ENCODE data around the gene CGRRF1. TPM values are rescaled to one million over a fixed set of nuclear protein-coding genes. Genes with fewer than 3 reads are reported as not detected.

CGRRF1 gene
- total RNA-seq, 2 donors from 2014 or later, result 16.3 to 19.7 TPM

DNA sequence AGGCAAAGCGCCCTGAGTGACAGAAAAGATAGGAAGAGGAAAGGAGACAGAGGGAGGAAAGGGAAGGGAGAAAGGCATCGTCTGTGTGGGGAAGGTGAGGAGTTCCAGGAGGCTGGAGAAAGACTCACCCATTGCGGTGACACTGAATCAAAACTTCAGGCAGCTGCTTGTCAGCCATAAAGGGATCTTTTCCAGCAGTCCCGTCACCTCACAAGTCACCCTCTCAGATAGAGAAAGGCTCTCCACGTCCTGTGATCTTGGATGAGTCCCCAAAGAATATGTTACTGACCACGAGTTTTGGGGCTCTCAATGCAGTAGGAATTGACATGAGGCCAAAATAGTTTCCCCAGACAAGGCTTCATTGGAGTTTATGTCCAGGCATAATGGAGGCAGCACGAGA lies 11.1 kb upstream of the CGRRF1 start:
- H3K4me3 Mint-ChIP-seq, result no peak overlapping the region
- ATAC-seq (no peak), DNase-seq (ENCODE audit: low spot score) (no peak)
- no peaks in the 10 kb centered on the region for H3K9me3 Mint-ChIP-seq
- no peaks in the 10 kb centered on the region for H3K4me1 Mint-ChIP-seq (ENCODE audit: low read depth in 2 of 2)
- H3K27me3 Mint-ChIP-seq, result peaks cover 29 to 40% of the 10 kb centered on the region in 2 donors
- H3K36me3 Mint-ChIP-seq, result no peaks in the 10 kb centered on the region
- no peak overlapping the region for H3K27ac Mint-ChIP-seq

DNA sequence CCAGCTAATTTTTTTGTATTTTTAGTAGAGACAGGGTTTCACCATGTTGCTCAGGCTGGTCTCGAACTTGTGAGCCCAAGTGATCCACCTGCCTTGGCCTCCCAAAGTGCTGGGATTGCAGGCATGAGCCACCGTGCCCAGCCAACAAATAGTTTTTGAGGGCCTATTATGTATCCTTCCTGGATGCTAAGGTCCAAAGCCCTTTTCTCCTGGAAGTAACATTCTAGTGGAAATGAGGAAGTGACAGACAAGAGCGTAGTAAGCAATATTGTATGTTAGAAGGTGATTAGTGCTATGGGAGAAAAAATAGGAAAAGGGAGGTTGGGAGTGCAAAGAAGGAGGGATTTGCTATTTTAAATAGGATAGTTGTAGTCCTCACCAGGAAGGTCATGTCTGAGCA lies 9.0 kb upstream of the CGRRF1 start:
- ATAC-seq, result no peak
- Mint-ChIP-seq H3K36me3 (no peaks in the 10 kb centered on the region), H3K9me3 (no peaks in the 10 kb centered on the region)

DNA sequence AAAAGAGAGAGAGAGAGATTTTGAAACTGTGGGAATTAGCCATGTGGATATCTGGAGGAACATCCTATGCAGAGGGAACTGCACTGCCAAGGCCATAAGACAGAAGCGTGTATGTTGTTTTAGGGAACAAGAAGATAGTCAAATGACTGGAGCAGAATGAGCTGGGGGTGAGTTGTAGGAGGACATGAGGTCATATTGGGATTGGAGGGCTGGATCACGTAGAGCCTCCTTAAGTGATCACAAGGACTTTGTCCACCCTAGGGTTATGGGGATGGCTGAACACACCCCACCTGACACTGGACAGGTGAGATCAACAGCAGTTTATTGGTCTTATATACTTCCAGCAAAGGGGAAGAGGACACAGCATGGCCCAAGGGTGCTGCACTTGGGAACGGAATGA lies 8.2 kb upstream of the CGRRF1 start:
- no peaks in the 10 kb centered on the region for H3K9me3 Mint-ChIP-seq
- H3K4me3 Mint-ChIP-seq, result no peak overlapping the region
- H3K4me1 Mint-ChIP-seq (ENCODE audit: low read depth in 2 of 2), result no peaks in the 10 kb centered on the region
- peaks cover 27 to 40% of the 10 kb centered on the region in 2 donors for H3K27me3 Mint-ChIP-seq
- H3K36me3 Mint-ChIP-seq, result no peaks in the 10 kb centered on the region
- no peak for DNase-seq (ENCODE audit: low spot score)
- no peak overlapping the region for H3K27ac Mint-ChIP-seq
- ATAC-seq, result peak in 1 of 2 donors; percentile 28

More for the DNA sequence above, 9.0 kb upstream of the CGRRF1 start:
- Mint-ChIP-seq H3K27ac (no peak overlapping the region), H3K4me3 (no peak overlapping the region), H3K4me1 (ENCODE audit: low read depth in 2 of 2) (no peaks in the 10 kb centered on the region), H3K27me3 (peaks cover 29 to 40% of the 10 kb centered on the region in 2 donors)
- no peak for DNase-seq (ENCODE audit: low spot score)

DNA sequence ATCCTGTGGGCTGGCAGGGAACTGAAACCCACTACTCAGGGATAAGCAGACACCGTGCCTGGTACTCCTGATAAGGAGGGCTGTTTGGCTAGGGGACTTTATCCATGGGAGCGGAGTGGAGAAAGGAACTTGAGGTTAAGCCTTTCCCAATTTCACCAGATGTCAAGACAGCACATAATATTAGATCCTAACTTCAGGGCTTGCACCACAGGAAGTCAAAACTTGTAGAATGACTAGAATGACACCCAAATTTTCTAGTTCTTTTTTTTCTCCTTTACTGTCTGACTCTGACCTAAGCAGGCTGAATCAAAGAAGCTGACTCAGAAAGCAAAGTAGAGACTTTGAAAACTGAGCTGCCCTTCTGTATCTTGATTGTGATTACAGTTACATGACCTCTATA lies 7.1 kb upstream of the CGRRF1 start:
- no peak overlapping the region for H3K27ac Mint-ChIP-seq
- H3K4me1 Mint-ChIP-seq (ENCODE audit: low read depth in 2 of 2), result no peaks in the 10 kb centered on the region
- ATAC-seq (no peak), DNase-seq (ENCODE audit: low spot score) (no peak)
- H3K36me3 Mint-ChIP-seq, result no peaks in the 10 kb centered on the region
- no peaks in the 10 kb centered on the region for H3K9me3 Mint-ChIP-seq
- H3K4me3 Mint-ChIP-seq, result no peak overlapping the region
- peaks cover 25 to 40% of the 10 kb centered on the region in 2 donors for H3K27me3 Mint-ChIP-seq

DNA sequence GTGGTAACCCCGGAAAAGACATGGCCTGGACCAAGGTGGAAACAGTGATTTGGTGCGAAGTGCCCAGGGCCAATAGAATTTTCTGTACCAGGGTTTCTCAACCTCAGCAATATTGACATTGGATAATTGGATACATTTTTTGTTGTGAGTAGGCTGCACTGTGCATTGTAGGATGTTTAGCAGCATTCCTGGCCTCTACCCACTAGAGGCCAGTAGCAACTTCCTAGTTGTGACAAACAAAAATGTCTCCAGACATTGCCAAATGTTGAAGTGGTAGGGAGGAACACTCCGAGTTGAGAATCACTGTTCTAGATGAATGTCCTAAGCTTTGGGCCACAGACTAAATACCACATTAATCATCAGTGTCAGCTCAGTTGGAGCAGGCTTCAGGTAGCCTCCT lies 6.2 kb upstream of the CGRRF1 start:
- Mint-ChIP-seq H3K9me3 (no peaks in the 10 kb centered on the region), H3K27me3 (peaks cover 20 to 33% of the 10 kb centered on the region in 2 donors), H3K36me3 (no peaks in the 10 kb centered on the region), H3K4me1 (ENCODE audit: low read depth in 2 of 2) (no peaks in the 10 kb centered on the region), H3K27ac (no peak overlapping the region), H3K4me3 (no peak overlapping the region)
- ATAC-seq (no peak), DNase-seq (ENCODE audit: low spot score) (no peak)

DNA sequence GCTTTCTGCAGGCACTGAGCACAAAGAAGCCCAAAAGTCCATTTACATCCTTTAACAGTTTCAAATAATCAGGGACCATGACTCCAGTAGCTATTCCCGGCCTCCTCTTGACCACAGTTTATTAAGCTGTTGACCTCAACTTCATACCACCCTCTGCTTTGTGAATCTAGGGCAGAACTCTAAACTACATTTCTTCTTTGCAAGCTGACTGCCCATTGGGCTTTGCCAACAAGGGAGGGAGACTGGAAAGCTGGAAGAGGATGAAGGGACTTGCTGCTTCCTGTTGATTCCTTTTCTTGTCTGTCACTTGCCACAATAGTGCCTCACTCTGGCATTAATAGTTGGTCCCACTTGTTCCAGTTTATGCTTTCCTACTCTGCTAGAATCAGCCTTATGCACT lies 2.7 kb downstream of the CGRRF1 start:
- peaks cover 33 to 40% of the 10 kb centered on the region in 2 donors for H3K4me1 Mint-ChIP-seq (ENCODE audit: low read depth in 2 of 2)
- H3K4me3 Mint-ChIP-seq, result no peak overlapping the region

DNA sequence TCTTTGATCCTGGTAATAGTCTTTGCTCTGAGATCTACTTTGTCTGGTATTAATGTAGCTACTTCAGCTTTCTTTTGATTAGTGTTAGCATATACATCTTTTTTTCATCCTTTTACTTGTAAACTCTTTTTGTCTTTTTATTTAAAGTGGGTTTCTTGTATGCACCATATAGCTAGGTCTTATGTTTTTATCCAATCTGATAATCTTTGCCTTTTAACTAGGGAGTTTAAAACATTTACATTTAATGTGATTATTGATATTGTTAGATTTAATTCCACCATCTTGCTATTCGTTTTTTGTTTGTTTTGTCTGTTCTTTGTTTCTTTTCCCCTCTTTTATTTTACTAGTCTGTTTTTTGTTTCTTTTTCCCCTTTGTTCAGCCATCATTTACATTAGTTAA lies 6.0 kb downstream of the CGRRF1 start:
- Mint-ChIP-seq H3K4me1 (ENCODE audit: low read depth in 2 of 2) (peaks cover 25 to 28% of the 10 kb centered on the region in 2 donors), H3K9me3 (peaks cover 6% of the 10 kb centered on the region)

More for the DNA sequence above, 2.7 kb downstream of the CGRRF1 start:
- no peaks in the 10 kb centered on the region for H3K27me3 Mint-ChIP-seq
- H3K36me3 Mint-ChIP-seq, result peaks cover 16% of the 10 kb centered on the region
- peak overlapping the region in 1 of 2 donors; percentile 9 for H3K27ac Mint-ChIP-seq
- H3K9me3 Mint-ChIP-seq, result peaks cover 6% of the 10 kb centered on the region
- ATAC-seq, result no peak
- DNase-seq (ENCODE audit: low spot score), result no peak

DNA sequence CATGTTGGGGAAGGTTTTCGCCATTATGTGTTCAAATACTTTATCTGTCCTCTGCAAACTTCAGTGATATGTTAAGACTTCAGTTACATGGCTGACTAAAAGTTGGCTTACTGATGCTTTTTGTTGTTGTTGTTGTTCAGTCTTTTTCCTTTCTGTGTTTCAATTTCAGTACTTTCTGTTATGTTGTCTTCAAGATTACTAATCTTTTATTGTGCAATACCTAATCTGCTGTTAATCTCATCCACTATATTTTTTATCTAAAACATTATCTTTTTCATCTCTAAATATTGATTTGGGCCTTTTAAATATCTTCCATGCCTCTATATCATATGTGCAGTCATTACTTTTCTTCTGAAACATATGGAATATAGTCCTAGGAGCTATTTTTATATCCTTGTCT lies 7.0 kb downstream of the CGRRF1 start:
- Mint-ChIP-seq H3K4me3 (no peak overlapping the region), H3K27ac (no peak overlapping the region), H3K4me1 (ENCODE audit: low read depth in 2 of 2) (peaks cover 21 to 22% of the 10 kb centered on the region in 2 donors), H3K27me3 (no peaks in the 10 kb centered on the region), H3K9me3 (peaks cover 6% of the 10 kb centered on the region), H3K36me3 (peaks cover 16% of the 10 kb centered on the region)
- ATAC-seq (no peak), DNase-seq (ENCODE audit: low spot score) (no peak)

More for the DNA sequence above, 6.0 kb downstream of the CGRRF1 start:
- ATAC-seq (no peak), DNase-seq (ENCODE audit: low spot score) (no peak)
- no peak overlapping the region for H3K4me3 Mint-ChIP-seq
- H3K27me3 Mint-ChIP-seq, result no peaks in the 10 kb centered on the region
- H3K27ac Mint-ChIP-seq, result no peak overlapping the region
- H3K36me3 Mint-ChIP-seq, result peaks cover 16% of the 10 kb centered on the region

DNA sequence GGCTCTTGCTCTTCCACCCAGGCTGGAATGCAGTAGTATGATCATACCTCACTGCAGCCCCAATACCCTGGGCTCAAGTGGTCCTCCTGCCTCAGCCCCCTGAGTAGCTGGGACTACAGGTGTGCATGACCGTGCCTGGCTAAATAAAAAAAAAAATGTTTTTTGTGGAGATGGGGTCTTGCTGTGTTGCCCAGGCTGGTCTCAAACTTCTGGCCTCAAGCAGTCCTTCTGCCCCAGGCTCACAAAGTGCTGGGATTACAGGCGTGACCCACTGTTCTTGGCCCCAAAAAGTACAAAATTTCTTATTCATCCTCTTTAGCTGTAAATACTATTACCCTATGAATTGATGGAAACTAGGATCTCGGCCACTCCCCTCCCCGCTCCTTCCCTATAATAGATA lies 14.7 kb downstream of the CGRRF1 start:
- Mint-ChIP-seq H3K27ac (no peak overlapping the region), H3K36me3 (peaks cover 6% of the 10 kb centered on the region), H3K27me3 (no peaks in the 10 kb centered on the region), H3K9me3 (no peaks in the 10 kb centered on the region), H3K4me1 (ENCODE audit: low read depth in 2 of 2) (peaks cover 0 to 2% of the 10 kb centered on the region in 2 donors), H3K4me3 (no peak overlapping the region)
- DNase-seq (ENCODE audit: low spot score) (no peak), ATAC-seq (no peak)

DNA sequence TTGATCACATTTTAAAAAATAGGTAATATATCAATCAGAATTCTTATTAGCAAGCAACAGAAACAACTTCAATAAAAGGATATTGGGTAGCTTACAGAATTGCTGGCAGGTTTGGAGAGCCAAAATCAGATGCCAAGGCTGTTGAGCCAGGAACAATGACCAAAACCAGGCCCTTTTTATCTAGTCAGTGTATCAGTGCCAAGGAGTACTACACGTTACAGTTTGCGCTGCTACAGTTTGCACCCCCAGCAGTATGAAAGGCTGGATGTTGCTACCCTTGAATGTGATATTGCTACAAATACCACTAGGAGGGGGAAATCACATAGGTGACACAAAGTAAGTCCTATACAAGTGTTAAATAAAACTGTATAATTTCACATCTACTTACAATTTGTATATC lies 19.3 kb downstream of the CGRRF1 start:
- Mint-ChIP-seq H3K4me3 (no peak overlapping the region), H3K27ac (no peak overlapping the region), H3K9me3 (no peaks in the 10 kb centered on the region), H3K27me3 (no peaks in the 10 kb centered on the region), H3K36me3 (peaks cover 2% of the 10 kb centered on the region), H3K4me1 (ENCODE audit: low read depth in 2 of 2) (no peaks in the 10 kb centered on the region)
- DNase-seq (ENCODE audit: low spot score) (no peak), ATAC-seq (no peak)

DNA sequence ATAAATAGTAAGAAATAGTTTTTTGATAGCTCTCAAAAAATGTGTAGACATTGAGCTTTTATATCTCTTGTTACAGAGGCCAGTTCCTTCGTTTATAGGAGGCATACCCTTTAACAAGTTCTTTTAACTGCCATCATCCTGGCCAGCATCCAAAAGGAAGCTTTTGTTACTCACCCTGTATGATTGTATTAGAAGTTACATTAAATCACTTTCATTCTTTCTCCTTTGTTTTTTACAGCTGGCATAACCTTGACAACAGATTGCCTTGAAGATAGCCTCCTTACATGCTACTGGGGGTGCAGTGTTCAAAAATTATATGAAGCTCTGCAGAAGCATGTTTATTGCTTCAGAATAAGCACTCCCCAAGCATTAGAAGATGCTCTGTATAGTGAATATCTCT lies 20.1 kb downstream of the CGRRF1 start:
- no peaks in the 10 kb centered on the region for H3K36me3 Mint-ChIP-seq
- no peak overlapping the region for H3K4me3 Mint-ChIP-seq
- H3K9me3 Mint-ChIP-seq, result no peaks in the 10 kb centered on the region
- H3K27me3 Mint-ChIP-seq, result no peaks in the 10 kb centered on the region
- DNase-seq (ENCODE audit: low spot score) (no peak), ATAC-seq (no peak)
- no peak overlapping the region for H3K27ac Mint-ChIP-seq
- H3K4me1 Mint-ChIP-seq (ENCODE audit: low read depth in 2 of 2), result no peaks in the 10 kb centered on the region

DNA sequence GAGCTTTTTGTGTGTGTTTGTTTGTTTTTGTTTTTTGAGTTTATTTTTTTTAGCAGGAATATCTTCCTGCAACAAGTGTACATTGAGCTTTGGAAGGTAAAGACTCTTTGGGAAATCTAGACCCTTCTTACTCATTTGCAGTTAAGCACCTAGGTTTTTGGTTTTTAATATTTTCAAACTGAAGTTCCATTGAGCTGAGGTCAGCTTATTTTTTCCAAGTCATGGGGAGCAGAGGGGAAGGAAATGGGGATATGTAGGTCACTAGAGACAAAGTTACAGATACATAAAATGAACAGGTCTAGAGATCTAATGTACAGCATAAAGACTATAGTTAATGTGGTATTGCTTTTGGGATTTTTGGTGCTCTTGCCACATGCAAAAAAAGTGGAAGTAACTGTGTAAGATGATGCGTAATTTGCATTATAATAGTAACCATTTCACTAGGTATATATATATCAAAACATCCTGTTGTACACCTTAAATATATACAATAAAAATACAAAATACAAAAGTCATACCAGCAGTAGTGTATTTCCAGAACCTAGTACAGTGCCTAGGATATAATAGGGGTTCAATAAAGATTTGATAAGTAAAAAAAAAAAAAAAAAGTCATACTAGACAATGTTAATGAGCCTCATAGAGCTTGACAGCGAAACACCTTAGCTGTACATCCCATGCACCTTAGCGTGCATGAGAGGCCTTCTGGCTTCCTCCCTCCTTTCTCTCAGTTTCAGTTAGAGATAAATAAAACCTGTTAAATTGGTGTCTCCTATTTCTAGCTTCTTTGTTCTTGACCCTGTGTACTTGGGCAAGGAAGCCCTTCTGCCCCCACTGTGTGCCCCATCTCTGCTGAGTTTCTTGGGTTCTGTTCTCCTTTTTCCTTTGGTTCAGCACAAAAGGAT lies 22.7 kb downstream of the CGRRF1 start:
- ATAC-seq (no peak), DNase-seq (ENCODE audit: low spot score) (no peak)
- Mint-ChIP-seq H3K27ac (no peak overlapping the region), H3K36me3 (peaks cover 6% of the 10 kb centered on the region), H3K27me3 (no peaks in the 10 kb centered on the region), H3K4me3 (no peak overlapping the region), H3K9me3 (no peaks in the 10 kb centered on the region), H3K4me1 (ENCODE audit: low read depth in 2 of 2) (no peaks in the 10 kb centered on the region)

DNA sequence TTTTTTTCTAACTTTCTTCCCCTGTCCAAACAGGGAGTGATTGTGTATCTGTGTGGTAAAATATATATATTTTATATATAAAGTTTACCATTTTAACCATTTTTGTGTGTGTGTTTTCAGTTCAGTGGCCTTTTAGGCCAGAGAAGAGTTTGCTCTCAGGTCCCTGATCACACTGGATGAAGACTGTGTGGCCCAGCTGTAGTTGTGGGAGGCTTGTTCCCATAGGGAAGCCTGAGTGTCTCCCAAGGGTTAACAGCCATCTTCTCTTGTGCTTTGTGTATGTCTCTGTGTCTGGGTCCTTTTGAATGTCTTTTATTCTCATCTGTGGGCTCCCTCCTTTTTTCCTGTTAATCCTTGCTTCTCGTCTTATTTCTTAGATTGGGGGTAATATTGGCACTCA lies 23.4 kb downstream of the CGRRF1 start:
- Mint-ChIP-seq H3K27me3 (no peaks in the 10 kb centered on the region), H3K4me3 (no peak overlapping the region), H3K9me3 (no peaks in the 10 kb centered on the region), H3K27ac (no peak overlapping the region), H3K36me3 (peaks cover 6% of the 10 kb centered on the region), H3K4me1 (ENCODE audit: low read depth in 2 of 2) (no peaks in the 10 kb centered on the region)
- DNase-seq (ENCODE audit: low spot score) (no peak), ATAC-seq (no peak)

DNA sequence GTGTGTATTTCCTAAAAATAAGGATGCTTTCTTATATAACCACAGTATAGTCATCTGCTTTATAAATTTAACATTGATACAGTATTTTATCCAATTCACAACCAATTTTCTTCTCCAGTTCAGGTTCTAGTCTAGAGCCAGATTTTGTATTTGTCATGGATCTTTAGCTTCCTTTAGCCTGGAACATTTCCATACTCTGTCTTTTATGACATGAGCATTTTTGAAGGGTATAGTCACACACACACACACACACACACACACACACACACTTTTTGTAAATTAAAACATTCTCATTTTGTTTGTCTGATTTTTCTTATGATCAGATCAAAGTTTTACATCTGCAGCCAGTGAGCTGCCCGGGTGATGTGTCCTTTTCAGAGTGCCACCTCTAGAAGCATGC lies 25.4 kb downstream of the CGRRF1 start:
- no peaks in the 10 kb centered on the region for H3K27me3 Mint-ChIP-seq
- no peak overlapping the region for H3K27ac Mint-ChIP-seq
- DNase-seq (ENCODE audit: low spot score) (no peak), ATAC-seq (no peak)
- no peaks in the 10 kb centered on the region for H3K9me3 Mint-ChIP-seq
- H3K4me3 Mint-ChIP-seq, result no peak overlapping the region
- H3K4me1 Mint-ChIP-seq (ENCODE audit: low read depth in 2 of 2), result no peaks in the 10 kb centered on the region
- H3K36me3 Mint-ChIP-seq, result peaks cover 6% of the 10 kb centered on the region
